ENCODE results near the gene TMPRSS11A. TPM values are rescaled to one million over a fixed set of nuclear protein-coding genes. Genes with fewer than 3 reads are reported as not detected.

TMPRSS11A gene
- total and polyA plus RNA-seq, 9 donors, result not detected

- intact Hi-C loops (cut with DNase I), result no loop called here
- Histone ChIP-seq H3K4me1 (ENCODE audit: insufficient read depth) (no peaks in the 10 kb centered on the region), H3K4me3 (no peak overlapping the region), H3K36me3 (no peaks in the 10 kb centered on the region), H3K9me3 (no peaks in the 10 kb centered on the region), H3K27me3 (no peaks in the 10 kb centered on the region), H3K27ac (no peak overlapping the region)
- WGBS, 3 donors, result 54 to 65% (median 58%) methylated on average over 3 of the region's 3 CpGs
- TF ChIP-seq CTCF (IDR thresholded peaks at IDR 0.05) (no peak), POLR2A (IDR thresholded peaks at IDR 0.05) (no peak), EP300 (IDR thresholded peaks at IDR 0.05) (no peak)
- no peak for DNase-seq
These were observed 51.7 kb downstream of the TMPRSS11A start for GRCh38 chr4:67911638-67912037.

- Histone ChIP-seq H3K27ac (no peak overlapping the region), H3K4me1 (ENCODE audit: insufficient read depth) (no peaks in the 10 kb centered on the region), H3K9me3 (no peaks in the 10 kb centered on the region), H3K4me3 (no peak overlapping the region), H3K36me3 (no peaks in the 10 kb centered on the region), H3K27me3 (no peaks in the 10 kb centered on the region)
- WGBS, 3 donors, result 37 to 62% (median 39%) methylated on average over 4 of the region's 4 CpGs
- intact Hi-C loops (cut with DNase I), result no loop called here
- no peak for DNase-seq
- TF ChIP-seq EP300 (IDR thresholded peaks at IDR 0.05) (no peak), POLR2A (IDR thresholded peaks at IDR 0.05) (no peak), CTCF (IDR thresholded peaks at IDR 0.05) (no peak)
These were observed 52.2 kb downstream of the TMPRSS11A start for GRCh38 chr4:67911141-67911540.

GRCh38 chr4:67910585-67910905, 52.7 kb downstream of the TMPRSS11A start:
- intact Hi-C loops (cut with DNase I), result no loop called here
- no peaks in the 10 kb centered on the region for H3K36me3 ChIP-seq
- 14 to 35% (median 33%) methylated on average over 1 of the region's 1 CpG for WGBS, 3 donors
- TF ChIP-seq CTCF (IDR thresholded peaks at IDR 0.05), result no peak
- no peak for TF ChIP-seq POLR2A (IDR thresholded peaks at IDR 0.05)
- TF ChIP-seq EP300 (IDR thresholded peaks at IDR 0.05), result no peak
- H3K9me3 ChIP-seq, result no peaks in the 10 kb centered on the region
- no peak for DNase-seq
- no peak overlapping the region for H3K4me3 ChIP-seq
- H3K27ac ChIP-seq, result no peak overlapping the region
- no peaks in the 10 kb centered on the region for H3K4me1 ChIP-seq (ENCODE audit: insufficient read depth)
- H3K27me3 ChIP-seq, result no peaks in the 10 kb centered on the region

GRCh38 chr4:67909905-67910584, 53.2 kb downstream of the TMPRSS11A start:
- H3K27me3 ChIP-seq, result no peaks in the 10 kb centered on the region
- no peaks in the 10 kb centered on the region for H3K4me1 ChIP-seq (ENCODE audit: insufficient read depth)
- H3K4me3 ChIP-seq, result no peak overlapping the region
- WGBS, 3 donors, result 34 to 68% (median 46%) methylated on average over 6 of the region's 6 CpGs
- H3K36me3 ChIP-seq, result no peaks in the 10 kb centered on the region
- intact Hi-C loops (cut with DNase I), result no loop called here
- TF ChIP-seq EP300 (IDR thresholded peaks at IDR 0.05) (no peak), CTCF (IDR thresholded peaks at IDR 0.05) (no peak), POLR2A (IDR thresholded peaks at IDR 0.05) (no peak)
- no peaks in the 10 kb centered on the region for H3K9me3 ChIP-seq
- DNase-seq, result no peak
- H3K27ac ChIP-seq, result no peak overlapping the region
